Activated CD4-positive, alpha-beta T cell treated with anti-CD3 and anti-CD28 coated beads, Interleukin-2, amount 50 U/mL, for 1 hour (primary cell): ENCODE data around the gene PLCB4.

Source experiments
- DNase-seq: peaks from one replicate; pipeline ENCODE4 v3.0.0-alpha.2; 2020

The PLCB4 gene

DNA sequence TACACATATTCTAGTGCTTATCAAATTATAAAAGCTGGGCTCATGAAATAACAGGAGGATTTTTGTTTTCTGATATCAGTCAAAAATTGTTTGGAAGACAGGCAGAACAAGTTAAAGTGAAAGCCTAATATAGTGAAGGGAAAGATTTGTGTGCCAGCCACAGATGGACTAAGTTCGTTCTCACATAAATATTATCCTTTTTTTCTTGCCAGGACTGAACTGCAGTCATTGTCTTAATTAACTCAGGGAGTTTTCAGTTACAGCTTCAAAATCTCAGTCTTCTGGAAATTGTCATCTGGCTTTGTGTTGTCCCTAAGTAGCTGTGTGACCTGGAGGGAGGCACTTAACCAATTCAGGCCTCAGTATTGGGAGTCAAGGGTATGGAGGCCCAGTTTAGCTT lies 40.7 kb downstream of the PLCB4 start:
- no peak for DNase-seq

DNA sequence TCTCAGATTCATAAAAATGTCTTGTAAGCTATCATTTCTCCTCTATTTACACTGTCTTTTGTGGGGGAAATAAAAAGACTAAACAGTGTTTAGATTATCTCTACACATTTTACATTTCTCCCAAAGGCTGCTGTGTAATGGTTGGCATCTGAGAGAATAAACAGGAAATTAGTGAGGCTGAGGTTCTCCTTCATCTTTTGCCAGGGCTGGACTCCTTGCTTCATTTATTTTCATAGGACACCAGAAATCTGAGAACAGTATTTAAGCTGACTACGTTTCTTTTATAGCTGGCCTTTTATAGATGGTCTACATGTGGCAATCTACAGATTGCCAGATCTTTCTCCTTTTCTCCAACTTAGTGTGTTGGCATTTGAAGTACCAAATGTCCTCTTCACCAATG lies 41.5 kb downstream of the PLCB4 start:
- DNase-seq = no peak

DNA sequence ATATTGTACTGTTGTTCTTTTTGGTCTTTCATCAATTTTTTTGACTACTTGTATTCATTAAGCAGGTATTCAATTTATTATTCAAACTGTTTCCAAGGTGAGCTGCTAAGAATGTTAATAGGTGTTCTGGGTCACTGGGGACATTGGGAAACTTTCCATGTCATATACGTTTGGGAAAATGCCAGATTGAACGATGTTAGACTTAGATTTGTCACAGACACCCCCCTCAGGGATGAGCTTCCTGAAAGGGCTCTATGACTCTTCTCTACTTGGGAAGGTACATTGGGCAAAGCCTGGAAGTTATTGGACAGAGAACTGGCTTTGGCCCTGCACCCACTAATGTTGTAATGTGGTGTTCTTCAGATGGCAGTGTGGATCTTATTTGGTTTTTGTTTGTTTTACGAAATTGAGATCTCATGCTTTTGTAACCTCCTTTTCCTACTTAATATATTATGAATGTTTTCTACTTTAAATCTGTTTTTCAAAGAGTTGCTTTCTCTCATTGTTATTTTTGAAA lies 42.1 kb downstream of the PLCB4 start:
- DNase-seq = no peak

DNA sequence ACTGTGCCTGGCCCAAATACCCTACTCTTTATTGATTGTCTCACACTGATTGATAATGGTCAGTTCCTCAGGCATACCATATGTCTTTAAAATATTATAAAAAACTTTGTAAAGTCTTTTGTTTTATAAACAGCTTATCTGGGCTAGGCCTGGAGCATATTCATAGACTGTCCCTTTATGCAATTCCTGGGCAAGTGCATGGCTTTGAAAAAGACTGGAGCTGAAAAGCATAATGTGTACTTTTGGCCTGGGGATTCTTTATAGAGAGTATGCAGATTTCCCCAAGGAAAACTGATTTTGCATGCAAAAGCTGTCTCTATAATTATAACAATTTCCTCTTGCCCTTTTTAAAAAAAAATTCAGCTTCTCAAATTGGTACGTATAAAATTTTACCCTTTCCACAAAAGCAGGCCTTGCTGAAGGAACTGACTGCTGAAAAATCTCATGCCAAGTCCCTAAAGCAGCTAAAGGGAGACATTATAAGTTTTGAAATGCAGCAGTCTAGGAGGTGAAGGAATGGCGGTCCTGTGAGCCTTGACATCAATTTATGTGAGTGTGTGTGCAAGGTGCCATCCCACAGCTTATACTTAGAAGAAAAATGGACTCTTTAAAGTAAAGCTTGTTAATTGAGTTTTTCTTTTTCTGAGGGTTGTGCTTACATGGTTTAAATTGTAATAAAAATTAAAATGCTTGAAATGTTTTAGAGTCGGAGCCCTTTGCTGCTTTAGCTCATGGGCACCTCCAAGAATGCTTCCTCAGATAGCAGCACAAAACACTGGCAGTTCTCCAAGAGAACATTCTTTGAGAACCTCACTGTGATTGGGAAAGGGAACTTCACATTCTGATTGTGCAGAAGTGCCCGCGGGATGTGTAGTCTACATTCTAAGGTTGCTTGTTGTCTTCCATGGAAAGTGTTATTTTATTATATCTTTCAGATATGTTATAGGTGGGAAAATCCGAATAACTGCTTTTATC lies 43.9 kb downstream of the PLCB4 start:
- DNase-seq = no peak

DNA sequence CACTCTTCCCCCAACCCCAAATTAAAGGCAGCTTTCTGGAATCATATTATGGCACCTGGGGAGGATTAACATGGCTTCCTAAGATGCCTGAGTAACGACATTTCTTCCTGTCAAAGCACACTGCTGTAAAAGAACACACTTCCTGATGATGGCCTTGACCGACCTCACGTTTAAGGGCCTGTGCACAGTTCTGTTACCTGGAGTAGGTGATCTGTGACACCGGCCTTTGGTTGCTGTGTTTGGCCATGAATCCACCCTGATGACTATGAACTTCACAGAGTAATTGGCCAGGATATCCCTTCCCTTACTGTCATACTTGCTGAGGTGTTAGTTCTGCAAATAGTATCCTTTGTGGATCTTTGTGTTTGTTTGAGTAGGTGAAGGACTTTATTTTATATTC lies 45.8 kb downstream of the PLCB4 start:
- no peak for DNase-seq

DNA sequence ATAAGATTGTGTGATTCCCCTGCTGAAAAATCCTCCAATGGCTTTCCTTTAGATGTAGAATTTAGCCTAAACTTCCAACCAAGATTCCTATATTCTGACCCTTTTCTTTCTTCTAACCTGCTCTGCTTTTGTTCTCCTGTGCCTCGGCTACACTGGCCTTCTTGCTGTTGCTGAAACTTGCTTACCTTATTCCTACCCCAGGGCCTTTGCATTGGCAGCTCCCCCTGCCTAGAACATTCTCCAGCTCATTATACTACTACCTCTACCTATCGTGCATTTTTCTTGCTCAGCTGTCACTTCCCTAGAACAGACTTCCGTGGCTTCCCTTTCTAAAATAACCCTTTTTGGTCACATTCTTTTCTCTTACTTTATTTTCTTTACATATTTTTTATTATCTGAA lies 48.7 kb downstream of the PLCB4 start:
- no peak for DNase-seq

DNA sequence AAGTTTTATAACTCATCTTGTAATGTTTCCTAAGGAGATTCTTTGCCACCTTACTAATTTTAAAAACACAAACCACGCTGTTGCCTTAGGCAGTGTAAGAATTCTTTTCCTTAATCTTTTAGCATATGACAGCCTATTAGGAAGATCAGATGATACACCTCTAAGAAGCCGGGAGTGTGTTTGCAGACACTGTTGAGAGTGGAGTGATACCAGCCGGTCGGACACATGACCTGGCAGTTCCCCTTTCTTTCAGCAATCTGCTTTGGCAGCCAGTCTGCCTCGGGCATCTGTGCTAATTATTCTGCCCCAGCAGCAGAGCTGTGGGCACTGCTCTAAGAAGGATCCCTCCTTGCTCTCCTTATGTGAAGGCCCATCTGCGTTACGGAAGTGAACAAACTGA lies 50.9 kb downstream of the PLCB4 start:
- DNase-seq = no peak

DNA sequence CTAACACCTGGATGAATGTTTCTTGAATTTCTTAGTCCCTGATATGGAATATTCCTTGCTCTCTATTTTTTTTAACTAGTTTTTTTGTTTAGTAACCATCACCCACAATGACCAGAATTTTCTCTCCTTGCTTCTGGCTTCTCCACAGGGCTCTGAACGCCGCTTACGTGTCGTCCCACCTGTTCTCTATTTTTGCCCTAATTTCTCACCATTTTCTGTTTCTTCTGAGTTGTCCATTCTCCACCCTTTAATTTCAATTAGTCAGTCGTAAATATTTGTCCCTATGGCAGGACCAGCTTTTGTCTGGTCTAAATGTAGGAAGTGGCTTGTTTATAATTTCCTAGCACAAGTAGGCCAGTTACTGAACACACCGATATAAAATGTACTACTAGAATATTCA lies 52.3 kb downstream of the PLCB4 start:
- no peak for DNase-seq

DNA sequence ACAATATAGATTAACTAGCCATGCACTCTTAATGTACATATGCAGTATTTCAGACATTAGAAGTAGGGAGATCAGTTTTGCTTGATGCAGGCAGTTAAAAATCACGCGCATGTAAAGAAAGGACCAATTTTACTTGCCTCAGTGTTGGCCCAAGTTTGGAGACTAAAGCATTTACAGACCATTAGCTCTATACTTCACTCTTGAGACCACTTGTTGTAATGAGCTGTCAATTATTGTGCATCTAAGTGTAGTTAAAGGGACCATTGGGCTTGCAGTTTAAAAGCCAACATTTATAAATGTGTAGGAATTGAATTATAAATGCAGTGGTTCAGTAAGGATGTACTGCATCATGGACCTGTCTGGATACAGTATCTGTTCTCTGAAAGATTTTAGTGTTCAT lies 53.7 kb downstream of the PLCB4 start:
- no peak for DNase-seq

DNA sequence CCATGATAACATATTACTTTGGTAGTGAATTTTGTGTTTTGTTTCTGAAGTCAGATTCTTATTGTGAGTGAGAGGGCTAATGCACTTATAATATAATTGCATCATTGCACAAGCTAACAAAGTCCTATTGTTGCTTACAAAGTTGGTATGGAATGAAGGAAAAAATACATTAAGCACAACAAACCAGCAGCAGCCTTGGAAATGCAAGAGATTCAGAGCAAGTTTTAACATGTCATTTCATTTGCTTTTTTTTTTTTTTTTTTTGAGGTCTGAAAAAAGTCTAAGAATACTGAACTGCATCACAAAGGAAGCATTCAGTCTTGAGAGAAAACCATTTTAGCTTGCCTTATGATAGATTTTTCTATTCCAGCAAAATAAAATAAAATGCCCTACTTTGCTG lies 57.6 kb downstream of the PLCB4 start:
- DNase-seq = no peak

DNA sequence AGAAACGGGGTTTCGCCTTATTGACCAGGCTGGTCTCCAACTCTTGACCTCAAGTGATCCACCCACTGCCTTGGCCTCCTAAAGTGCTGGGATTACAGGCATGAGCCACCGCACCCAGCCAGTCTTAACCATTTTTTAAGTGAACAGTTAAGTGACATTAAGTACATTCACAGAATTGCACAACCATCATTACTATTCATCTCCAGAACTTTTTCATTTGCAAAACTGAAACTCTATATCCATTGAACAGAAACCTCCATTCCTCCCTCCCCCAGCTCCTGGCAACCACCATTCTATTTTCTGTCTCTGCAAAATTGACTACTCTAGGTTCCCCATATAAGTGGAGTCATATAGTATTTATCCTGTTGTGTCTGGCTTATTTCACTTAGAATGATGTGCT lies 59.7 kb downstream of the PLCB4 start:
- DNase-seq = no peak

DNA sequence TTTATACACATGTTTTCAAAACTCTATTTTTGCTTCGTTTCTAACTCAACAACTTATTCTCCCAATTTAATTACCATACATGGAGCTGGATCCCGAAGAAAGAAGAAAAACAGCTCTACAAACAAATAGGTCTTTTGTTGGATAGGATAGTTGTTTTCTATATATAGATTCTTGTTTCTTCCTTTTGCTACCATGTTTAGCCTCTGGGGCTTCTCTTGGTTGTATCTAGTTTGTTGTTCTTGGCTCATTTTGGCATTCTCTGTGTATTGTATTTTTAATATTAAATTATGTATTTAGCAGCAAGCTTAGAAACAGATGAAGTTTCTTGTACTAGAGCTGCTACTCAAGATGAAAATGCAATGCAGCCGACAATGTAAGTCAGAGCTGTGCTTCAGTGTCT lies 60.9 kb downstream of the PLCB4 start:
- DNase-seq = no peak

DNA sequence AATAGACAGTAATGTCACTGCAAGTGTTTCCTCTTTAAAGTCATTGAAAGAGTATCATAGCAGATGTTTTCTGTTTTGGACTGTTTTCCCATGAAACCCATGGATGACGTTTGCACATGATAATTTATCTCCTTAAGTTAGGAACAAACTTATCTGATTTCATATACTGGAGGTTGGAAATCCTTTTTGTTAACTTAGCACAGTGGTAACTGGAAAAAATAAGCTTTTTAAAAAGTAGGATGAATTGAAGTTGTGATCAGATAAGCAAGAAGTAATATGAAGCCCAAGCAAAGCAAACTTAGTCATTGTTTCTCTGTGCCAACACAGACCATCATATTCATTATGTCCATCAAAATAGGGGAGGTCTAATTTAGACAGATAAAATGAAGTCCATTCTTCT lies 61.6 kb downstream of the PLCB4 start:
- DNase-seq = no peak

DNA sequence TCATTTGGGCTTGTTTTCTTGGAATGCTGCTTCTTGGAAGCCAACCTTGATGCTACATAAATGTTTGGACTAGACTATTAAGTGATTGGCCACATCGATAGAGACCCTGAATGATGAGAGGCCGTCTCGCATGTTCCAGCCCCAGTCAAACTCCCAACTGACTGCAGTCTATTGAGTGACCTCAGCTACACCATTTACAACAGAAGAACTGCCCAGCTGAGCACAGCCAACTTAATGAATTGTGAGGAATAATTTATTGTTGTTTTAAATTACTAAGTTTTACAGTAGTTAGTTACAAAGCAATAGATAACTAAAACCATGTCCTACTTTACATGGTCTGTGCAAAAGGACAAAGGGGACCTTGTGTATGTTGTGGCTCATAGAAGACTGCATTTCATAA lies 63.0 kb downstream of the PLCB4 start:
- DNase-seq = no peak

DNA sequence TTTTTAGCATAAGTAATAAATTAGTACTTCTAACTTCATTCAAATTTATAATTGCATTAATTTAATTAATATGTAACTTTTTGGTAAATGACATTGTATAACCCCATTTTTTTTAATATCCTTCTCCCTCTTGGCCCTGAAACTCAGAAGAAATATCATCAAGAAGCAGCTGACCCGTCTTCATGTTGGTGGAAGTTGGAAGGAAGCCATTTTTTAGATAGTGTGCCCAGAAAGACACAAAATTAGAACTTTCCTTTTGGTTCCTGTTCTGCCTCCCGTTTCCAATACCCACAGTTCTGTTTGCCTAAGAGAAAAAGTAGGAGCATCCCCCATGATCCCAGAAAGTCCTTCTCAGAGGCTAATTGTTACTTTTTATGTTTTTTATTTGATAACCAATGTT lies 65.5 kb downstream of the PLCB4 start:
- DNase-seq = no peak

DNA sequence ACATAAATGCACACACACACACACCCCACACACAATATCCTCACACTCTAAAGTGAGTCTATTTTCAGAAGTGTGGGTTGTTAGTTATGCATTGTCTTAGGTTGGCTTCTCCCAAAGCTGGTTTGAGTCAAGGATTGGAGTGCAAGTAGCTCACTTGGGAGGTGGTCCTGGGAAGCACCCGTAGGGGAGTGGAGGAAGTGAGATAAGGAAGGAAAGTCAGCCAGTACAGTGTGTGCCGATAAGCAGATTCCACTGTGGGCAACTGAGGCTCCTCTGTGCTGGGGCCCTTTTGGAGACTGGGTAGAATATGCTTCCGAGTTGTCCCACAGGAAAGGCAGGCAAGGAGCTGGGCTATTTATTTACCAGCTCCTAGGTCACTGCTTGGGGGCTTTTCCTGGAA lies 67.2 kb downstream of the PLCB4 start:
- DNase-seq = no peak

DNA sequence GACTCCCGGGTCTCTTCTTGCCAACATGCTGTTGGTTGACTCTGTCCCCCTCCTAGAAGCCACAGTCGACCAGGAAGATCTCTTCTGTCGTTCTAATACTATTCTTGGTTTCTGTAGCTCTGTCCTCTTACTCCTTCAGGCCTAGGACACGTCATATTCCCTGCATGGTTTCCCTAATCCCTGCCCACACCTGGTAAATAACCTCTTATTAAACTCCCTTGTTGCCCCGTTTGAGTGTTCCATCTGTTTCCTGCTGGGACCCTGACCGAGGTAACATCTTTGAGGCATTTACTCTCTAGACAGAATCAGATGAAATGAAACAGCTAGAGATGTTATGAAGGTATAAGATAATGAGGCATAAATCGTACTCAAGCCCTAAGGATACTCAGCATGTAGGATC lies 68.1 kb downstream of the PLCB4 start:
- no peak for DNase-seq

DNA sequence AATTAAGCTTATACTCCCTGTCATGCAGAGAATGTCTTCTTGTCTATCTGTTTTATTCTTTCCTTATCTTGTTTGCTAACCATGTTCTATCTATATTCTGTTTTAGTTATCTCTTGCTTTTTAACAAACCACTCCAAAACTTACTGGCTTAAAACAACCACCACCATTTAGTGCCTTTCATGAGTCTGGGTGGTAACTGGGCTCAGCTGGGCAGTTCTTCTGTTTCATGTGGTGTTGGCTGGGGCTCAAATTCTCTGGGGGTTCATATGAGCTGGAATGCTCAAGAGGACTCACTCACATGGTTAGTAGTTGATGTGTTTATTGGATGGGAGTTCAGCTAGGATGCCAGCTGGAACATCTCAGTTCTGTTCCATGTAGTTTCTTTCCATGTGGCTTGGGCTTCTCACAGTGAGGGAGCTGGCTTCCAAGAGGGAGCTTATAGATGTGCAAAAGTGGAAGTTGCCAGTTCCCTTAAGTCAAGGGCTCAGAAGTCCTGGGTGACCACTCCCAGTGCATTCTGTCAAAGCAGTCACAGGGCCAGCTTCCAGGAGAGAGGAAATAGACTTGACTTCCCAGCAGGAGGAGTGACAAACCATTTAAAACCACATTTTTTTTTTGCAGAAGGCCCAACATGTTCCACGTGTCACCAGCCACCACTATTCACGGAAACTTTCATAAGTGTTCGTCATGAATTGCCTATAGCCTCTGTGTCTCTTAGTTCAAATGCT lies 70.4 kb downstream of the PLCB4 start:
- no peak for DNase-seq

DNA sequence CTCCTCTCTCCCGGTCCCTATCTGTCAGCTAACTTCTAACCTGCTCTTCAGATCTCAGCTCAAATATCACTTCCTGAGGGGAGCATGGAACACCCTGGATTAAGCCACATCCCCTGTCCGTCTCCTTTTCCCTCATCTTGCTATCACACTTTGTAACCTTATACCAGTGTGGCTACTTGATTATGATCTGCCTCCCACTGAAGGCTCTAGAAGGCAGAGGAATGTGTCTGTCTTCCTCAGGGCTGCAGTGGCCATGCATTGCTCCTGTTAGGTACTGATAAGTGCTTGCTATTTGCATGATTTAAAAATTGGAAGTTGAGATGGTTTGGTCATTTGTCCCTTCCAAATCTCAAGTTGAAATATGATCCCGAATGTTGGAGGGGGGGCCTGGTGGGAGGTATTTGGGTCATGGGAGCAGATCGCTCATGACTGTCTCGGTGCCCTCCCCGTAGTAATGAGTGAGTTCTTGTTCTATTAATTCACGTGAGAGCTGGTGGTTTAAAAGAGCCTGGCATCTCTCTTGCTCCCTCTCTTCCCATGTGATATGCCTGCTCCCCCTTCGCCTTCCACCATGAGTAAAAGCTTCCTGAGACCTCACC lies 71.4 kb downstream of the PLCB4 start:
- DNase-seq = no peak

DNA sequence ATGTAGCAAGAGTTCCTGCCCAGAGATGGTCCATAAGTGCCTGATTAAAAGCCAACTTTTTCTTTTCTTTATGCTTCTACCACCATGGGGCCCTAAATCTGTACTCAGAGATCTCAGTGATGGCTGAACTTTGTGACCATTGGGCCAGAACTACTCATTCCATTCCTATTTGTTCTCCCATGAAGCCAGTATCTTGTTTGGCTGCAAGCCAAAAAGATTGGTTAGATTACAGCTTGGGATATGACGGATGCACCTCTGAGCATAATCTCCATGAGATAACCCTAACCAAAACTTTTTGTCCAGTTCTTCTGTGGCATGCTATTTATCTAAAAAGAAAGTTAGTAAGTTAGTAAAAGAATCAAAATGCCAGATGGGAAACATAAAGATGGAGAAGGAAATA lies 72.2 kb downstream of the PLCB4 start:
- no peak for DNase-seq

DNA sequence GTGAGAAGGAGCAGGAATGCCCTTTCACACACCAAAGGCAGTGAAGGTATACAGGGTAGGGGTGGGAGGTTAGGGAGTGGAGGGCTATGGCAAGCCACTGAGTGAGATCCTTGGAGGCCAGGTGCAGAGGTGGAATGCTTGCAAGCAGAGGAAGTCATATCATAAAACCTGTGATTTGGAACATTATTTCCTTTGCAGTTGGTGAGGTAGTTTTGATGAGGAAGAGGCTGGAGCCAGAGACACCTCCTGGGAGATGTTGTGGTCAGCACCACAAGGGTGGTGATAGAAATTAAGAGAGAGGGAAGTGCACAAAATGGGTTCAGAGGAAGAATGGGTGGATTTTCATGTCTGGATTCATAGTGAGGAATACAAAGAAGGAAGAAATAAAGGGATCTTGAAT lies 73.0 kb downstream of the PLCB4 start:
- DNase-seq = no peak

DNA sequence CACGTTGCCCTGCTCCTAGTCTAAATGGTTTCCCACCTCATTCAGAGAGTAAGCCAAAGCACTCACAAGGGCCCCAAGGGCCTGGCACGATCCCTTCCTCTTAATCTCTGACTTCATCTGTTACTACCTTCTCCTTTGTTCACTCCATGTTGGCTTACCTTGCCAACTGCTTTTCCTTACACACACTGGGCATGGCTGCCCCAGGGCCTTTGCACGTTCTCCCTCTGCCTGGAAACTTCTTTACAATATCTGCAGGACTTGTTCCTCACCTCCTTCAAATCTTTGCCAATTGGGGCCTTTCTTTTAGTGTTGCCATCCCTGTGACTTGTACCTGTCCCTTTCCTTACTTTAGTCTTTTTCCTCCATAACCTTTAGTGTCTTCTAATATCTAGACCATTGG lies 73.9 kb downstream of the PLCB4 start:
- DNase-seq = no peak

DNA sequence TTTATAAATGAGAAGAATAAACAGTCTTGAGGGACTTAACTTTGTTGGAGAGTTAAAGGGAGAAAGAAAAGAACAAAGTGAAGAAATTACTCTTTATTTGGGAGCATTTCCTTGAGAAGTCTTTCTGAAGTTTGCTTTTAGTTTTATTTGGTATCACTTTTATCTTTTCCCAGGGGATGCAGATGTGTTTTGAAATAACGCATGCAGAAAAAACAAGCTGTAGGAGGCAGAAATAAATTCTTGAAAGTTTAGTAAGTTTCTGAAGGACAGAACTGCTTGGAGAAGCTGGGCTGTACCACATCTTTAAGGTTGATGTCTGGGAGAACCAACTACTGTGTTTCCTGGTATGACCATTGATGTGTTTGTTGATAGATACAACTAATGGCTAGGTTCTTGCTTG lies 75.0 kb downstream of the PLCB4 start:
- DNase-seq = no peak

DNA sequence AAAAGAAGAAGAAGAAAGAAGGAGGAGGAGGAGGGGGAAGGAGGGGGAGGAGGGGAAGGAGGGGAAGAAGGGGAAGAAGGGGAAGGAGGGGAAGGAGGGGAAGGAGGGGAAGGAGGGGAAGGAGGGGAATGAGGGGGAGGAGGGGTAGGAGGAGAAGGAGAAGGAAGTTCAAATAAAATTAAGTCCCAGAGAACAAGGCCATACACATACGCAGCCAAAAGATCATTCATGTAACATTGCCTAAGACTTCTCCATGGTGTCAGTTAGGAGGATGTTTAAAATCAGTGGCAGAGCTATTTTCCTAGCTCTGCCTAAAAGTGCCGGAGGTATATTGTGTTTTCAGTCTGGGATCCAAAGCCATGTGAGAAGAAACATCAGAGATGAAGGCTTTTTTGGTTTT lies 75.8 kb downstream of the PLCB4 start:
- no peak for DNase-seq
